Mucosa of rectum (tissue), 2 donors: ENCODE results near the gene DGKI.

Experiments used
- H3K27ac ChIP-seq, 2 donors: one replicate each; pipeline ENCODE4 v1.7.0; 2013; ENCODE audit warnings: inconsistent platforms in 2 of 2, low read depth in 2 of 2, low read length in 2 of 2
- H3K27me3 ChIP-seq, 2 donors: one replicate each; pipeline ENCODE4 v1.7.0; 2013; ENCODE audit warnings: low read length in 2 of 2; ENCODE audit not compliant: control insufficient read depth in 2 of 2, insufficient read depth in 2 of 2
- H3K36me3 ChIP-seq, 2 donors: one replicate each; pipeline ENCODE4 v1.7.0; 2013; ENCODE audit warnings: low read length in 2 of 2; ENCODE audit not compliant: control insufficient read depth in 2 of 2, insufficient read depth in 2 of 2
- H3K4me1 ChIP-seq, 2 donors: one replicate each; pipeline ENCODE4 v1.7.0; 2013; ENCODE audit warnings: low read length in 2 of 2, mild to moderate bottlenecking in 1 of 2; ENCODE audit not compliant: control insufficient read depth in 2 of 2, insufficient read depth in 2 of 2
- H3K4me3 ChIP-seq, 2 donors: one replicate each; pipeline ENCODE4 v1.7.0; 2013; ENCODE audit warnings: low read length in 2 of 2
- H3K9ac ChIP-seq, 2 donors: one replicate each; pipeline ENCODE4 v1.7.0; 2013; ENCODE audit warnings: low read length in 2 of 2, low read depth in 1 of 2, mild to moderate bottlenecking in 1 of 2
- H3K9me3 ChIP-seq, 2 donors: one replicate each; pipeline ENCODE4 v1.7.0; 2013; ENCODE audit warnings: low read length in 2 of 2; ENCODE audit not compliant: control insufficient read depth in 2 of 2
- donor health status: healthy.
- donor health status: Normal muscosa, but diverticular disease.

Gene DGKI

DNA sequence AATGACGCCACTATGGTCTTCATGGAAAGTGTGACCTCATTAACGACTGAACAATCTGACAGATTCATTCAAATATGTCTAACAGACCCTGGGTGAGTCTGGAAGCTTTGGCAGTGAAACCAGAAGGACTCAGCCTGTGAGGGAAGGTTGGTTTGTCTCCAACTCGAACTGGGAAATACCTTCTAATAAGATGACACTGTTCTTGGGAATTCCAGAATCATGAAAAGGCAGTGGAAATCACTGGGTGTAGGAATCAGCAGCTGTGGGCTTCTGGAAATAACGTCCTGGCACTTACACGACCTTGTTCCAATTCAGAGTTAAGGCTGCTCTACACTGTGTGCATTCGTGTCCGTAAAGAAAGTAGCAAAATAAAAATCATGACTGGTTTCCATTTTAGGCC, 75.1 kb downstream of the DGKI start:
- no peaks in the 10 kb centered on the region for H3K36me3 ChIP-seq
- no peaks in the 10 kb centered on the region for H3K9me3 ChIP-seq
- H3K4me1 ChIP-seq, result no peaks in the 10 kb centered on the region
- H3K4me3 ChIP-seq, result no peak overlapping the region
- H3K27me3 ChIP-seq, result no peaks in the 10 kb centered on the region
- H3K27ac ChIP-seq, result no peak overlapping the region
- no peak overlapping the region for H3K9ac ChIP-seq

DNA sequence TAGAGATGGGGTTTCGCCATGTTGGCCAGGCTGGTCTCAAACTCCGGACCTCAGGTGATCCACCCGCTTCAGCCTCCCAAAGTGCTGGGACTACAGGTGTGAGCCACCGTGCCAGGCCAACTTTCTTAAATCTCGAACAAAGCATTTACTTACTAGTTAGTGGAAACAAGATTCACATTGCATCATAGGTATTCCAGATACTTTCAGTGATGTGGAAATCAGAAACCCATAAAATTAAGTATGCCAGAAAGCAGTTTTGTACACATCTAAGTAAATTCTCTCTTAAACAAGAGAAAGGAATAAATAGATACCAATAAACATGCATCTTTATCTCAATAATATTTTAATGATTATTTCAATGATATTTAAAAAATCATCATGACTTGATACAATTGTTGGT, 75.5 kb downstream of the DGKI start:
- Histone ChIP-seq H3K9ac (no peak overlapping the region), H3K27me3 (no peaks in the 10 kb centered on the region), H3K36me3 (no peaks in the 10 kb centered on the region), H3K4me3 (no peak overlapping the region), H3K27ac (no peak overlapping the region), H3K4me1 (no peaks in the 10 kb centered on the region), H3K9me3 (no peaks in the 10 kb centered on the region)

DNA sequence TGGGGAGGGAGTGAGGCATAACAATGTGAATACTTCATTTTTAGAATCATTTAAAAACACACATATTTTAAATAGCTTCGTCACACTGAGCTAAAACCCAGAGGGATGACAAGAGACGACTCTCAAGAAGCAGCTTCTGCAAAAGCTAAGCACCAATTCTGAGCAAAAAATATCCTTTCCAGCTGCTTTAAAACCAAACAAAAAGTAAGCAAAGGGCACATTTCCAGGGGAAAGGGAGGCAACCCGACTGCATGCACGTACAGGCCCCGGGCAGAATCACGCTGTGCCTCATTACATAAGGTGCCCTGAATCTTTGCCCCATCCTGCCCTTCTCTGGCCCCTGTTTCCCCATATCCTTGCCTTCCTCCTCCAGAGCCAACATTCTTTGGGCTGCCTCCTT, 78.4 kb downstream of the DGKI start:
- Histone ChIP-seq H3K27me3 (no peaks in the 10 kb centered on the region), H3K4me3 (no peak overlapping the region), H3K27ac (no peak overlapping the region), H3K4me1 (no peaks in the 10 kb centered on the region), H3K36me3 (no peaks in the 10 kb centered on the region), H3K9ac (no peak overlapping the region), H3K9me3 (no peaks in the 10 kb centered on the region)

DNA sequence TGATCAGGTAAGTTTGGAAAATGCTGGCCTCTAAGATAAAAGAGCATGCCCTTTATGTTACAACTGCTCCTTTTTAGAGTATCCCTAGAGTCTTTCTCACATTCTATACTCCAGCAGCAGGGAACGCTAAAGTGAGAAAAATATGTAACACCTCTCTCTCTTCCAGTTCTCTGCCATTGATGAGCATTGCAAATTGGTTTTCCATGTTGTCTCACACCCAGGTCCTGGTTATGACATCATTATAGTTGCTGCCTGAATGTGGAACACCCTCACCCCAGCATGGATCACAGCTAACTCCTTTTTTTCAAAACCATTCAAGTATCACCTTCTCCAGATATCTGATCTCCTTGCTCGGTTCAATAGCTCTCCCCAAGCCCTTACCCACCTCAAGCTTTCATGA, 84.4 kb downstream of the DGKI start:
- Histone ChIP-seq H3K9me3 (no peaks in the 10 kb centered on the region), H3K4me1 (no peaks in the 10 kb centered on the region), H3K4me3 (no peak overlapping the region), H3K36me3 (no peaks in the 10 kb centered on the region), H3K27me3 (no peaks in the 10 kb centered on the region), H3K9ac (no peak overlapping the region), H3K27ac (no peak overlapping the region)

DNA sequence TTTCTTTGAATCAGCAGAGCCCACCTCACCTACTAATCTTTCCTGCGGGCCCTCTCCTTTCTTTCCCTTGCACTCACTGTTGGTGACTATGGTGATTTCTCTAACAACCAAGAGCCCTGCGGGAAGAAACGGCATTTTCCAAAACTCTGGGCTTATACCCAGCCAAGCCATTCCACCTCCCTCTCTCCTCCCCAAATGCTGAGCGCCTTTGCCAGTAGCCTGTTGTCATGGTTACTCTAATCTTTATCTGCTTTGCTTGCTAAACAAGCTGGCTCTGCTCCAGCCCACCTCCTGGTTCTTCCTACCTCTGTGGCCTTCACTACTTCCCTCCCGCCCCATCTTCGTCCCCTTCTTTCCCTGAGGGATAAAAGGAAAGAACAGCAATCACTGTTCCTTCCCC, 86.7 kb downstream of the DGKI start:
- H3K9me3 ChIP-seq, result no peaks in the 10 kb centered on the region
- H3K27me3 ChIP-seq, result no peaks in the 10 kb centered on the region
- H3K27ac ChIP-seq, result no peak overlapping the region
- H3K4me1 ChIP-seq, result no peaks in the 10 kb centered on the region
- H3K36me3 ChIP-seq, result no peaks in the 10 kb centered on the region
- H3K4me3 ChIP-seq, result no peak overlapping the region
- H3K9ac ChIP-seq, result no peak overlapping the region

DNA sequence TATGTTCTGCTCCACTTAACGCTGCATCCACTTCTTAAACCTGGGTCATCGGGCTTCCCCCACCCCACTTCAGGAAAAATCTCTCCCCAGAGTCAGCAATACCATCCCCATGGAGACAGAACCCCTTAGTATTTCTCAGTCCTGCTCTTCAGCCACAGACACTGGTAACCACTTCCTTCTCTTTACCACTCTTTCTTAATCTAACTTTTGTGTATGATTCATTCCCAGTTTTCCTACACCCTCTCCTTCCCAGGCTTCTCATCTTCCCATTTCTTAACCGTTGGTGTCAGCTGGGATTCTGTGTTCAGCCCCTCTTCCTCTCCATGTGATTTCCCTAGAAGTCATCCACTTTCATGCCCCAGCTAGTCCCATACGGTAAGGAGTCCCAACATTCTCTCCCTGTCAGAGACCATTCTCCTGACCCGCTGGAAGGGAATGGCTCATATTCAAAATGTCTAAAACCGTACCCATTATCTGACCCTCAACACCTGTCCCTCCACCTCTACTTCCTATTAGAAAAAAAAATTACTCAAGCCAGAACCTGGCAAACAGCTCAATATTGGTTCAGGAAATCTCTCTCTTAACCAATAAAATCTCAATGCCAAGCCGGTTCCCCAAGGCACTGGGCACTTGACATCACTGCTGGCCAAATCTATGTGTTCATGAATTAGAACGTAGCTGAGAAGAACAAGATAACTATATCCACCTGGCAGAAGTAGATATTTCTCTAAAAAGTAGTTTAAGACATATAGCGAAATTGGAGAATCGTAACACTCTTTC, 89.4 kb downstream of the DGKI start:
- H3K9me3 ChIP-seq, result no peaks in the 10 kb centered on the region
- peaks cover 0 to 1% of the 10 kb centered on the region in 2 donors for H3K27me3 ChIP-seq
- no peaks in the 10 kb centered on the region for H3K4me1 ChIP-seq
- H3K4me3 ChIP-seq, result no peak overlapping the region
- H3K27ac ChIP-seq, result no peak overlapping the region
- H3K36me3 ChIP-seq, result no peaks in the 10 kb centered on the region
- H3K9ac ChIP-seq, result no peak overlapping the region

DNA sequence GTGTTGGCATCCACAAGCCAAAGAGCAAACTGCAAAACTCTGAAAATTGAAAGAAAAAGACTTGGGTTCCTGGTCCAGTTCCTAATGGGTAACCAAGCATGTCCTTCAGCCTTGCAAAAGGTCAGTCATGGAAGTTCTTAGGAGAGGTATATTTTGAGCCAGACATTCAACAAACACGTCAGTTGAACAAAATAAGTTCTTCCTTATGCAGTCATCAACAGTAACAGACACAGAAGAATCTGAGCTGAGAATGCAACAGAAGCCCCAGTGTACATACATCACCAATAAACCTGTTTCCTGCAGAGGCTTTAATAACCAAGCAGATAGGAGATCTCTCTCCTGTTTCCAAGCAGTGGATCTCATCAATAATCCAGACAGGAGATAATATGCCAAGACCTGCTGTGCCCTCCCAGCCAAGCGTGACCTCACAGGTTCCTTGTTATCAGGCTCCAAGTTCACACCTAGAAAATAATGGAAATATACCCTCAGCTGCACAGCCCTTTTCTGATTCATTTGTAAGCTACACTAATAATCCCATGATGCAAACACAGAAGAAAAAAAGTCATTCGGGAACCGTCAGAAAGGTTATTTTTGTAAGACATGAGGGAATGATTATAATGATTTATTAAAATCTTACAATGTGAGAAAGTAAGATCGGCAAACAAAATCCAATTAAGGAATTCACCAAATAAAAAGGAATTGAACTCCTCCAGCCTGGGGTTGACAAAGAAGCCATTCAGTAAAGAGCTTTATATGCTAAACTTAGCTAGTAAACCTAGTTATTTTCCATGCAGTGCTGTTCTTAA, 90.7 kb downstream of the DGKI start:
- Histone ChIP-seq H3K36me3 (no peaks in the 10 kb centered on the region), H3K27me3 (peaks cover 0 to 1% of the 10 kb centered on the region in 2 donors), H3K9me3 (no peaks in the 10 kb centered on the region), H3K4me1 (no peaks in the 10 kb centered on the region), H3K4me3 (no peak overlapping the region), H3K9ac (no peak overlapping the region), H3K27ac (no peak overlapping the region)

DNA sequence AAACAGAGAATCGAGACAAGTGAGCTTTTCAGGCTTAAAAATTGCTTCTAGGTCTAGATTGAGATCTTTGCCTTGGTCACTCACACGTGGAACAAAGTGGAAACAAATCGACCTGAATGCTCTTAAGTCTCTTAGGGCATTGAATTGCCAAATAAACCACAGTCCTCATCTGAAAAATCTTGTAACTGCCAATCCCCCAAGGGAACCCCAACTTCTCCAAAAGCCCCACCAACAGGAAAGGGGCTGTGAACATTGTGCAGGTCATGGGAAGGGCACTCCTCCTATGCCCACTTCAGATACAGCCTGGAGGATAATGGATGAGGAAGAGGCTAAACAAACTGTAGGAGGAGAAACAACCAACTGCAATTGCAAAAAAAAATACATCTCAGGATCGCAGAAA, 91.3 kb downstream of the DGKI start:
- no peaks in the 10 kb centered on the region for H3K4me1 ChIP-seq
- no peak overlapping the region for H3K27ac ChIP-seq
- no peaks in the 10 kb centered on the region for H3K9me3 ChIP-seq
- H3K9ac ChIP-seq, result no peak overlapping the region
- peaks cover 0 to 1% of the 10 kb centered on the region in 2 donors for H3K27me3 ChIP-seq
- H3K4me3 ChIP-seq, result no peak overlapping the region
- H3K36me3 ChIP-seq, result no peaks in the 10 kb centered on the region

DNA sequence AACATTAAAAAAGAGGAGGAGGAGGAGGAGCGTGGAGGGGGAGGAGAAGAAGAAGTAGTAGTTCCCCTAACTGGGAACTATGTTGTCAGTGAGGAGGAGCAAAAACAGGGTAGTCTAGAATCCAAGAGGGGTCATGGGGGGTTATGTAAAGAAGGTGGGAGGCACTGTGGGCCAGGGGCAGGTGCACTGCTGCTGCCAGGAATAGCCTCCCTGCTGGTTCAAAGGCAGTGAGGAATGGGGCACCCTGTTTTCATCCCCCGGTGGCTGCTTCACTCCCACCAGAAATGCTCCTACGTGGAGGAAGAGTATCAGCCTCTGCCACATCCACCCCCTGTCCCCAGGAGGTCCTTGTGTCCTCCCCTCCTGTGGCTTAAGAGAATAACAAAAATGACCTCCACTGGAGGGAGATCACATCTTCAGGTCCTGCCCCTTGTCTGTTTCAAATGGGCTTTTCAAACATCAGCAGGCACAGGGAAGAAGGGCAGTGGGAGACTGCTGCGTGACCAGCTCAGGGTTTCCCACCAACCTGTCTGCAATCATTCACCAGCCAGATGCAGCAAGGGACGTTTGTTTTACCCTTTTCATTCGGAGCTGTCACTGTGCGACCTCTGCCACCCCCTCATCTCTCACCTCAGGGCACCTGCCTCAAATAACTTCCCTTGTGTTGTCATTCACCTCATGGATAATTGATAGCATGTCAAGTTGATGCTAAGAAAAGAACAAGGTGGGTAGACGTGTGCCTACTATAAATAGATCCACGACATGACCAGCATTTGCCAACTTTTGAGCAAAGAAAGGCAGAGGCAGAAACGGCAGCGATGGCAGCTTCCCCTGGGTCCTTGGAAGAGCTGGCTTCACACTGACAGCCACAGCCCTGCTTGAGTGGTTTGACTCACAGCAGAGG, 92.6 kb downstream of the DGKI start:
- Histone ChIP-seq H3K4me3 (no peak overlapping the region), H3K9ac (no peak overlapping the region), H3K27ac (no peak overlapping the region), H3K36me3 (no peaks in the 10 kb centered on the region), H3K4me1 (no peaks in the 10 kb centered on the region), H3K27me3 (peaks cover 0 to 1% of the 10 kb centered on the region in 2 donors), H3K9me3 (no peaks in the 10 kb centered on the region)

DNA sequence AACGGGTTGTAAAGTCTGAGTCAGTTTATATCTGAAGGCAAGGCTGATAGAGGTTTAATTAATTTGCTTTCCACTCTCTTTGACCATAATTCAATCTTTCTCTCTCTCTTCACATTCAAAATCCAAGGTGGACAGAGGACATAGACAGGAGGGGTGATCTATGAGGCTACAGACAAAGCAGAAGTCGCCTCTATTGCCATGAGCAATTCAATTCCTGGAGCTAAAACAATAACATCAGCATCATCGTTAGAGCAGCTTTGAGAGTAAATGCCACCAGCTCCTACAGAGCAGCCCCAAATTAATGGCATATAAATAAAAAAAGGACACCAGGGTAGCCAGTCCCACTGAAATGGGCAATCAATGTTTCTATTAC, 93.2 kb downstream of the DGKI start:
- H3K4me3 ChIP-seq, result no peak overlapping the region
- H3K27ac ChIP-seq, result no peak overlapping the region
- H3K9me3 ChIP-seq, result no peaks in the 10 kb centered on the region
- peaks cover 0 to 1% of the 10 kb centered on the region in 2 donors for H3K27me3 ChIP-seq
- no peaks in the 10 kb centered on the region for H3K36me3 ChIP-seq
- H3K9ac ChIP-seq, result no peak overlapping the region
- no peaks in the 10 kb centered on the region for H3K4me1 ChIP-seq
